GM21515 (cell line): ENCODE results near the gene CASR.
A peak's percentile ranks its signal among the peaks of the same experiment; 100 is the strongest.

Experiments
- ATAC-seq: cut with Tn5 transposase; IDR thresholded peaks from one replicate; pipeline ENCODE4 v1.9.1; 2021; ENCODE audit not compliant: unreplicated experiment

The CASR gene

DNA sequence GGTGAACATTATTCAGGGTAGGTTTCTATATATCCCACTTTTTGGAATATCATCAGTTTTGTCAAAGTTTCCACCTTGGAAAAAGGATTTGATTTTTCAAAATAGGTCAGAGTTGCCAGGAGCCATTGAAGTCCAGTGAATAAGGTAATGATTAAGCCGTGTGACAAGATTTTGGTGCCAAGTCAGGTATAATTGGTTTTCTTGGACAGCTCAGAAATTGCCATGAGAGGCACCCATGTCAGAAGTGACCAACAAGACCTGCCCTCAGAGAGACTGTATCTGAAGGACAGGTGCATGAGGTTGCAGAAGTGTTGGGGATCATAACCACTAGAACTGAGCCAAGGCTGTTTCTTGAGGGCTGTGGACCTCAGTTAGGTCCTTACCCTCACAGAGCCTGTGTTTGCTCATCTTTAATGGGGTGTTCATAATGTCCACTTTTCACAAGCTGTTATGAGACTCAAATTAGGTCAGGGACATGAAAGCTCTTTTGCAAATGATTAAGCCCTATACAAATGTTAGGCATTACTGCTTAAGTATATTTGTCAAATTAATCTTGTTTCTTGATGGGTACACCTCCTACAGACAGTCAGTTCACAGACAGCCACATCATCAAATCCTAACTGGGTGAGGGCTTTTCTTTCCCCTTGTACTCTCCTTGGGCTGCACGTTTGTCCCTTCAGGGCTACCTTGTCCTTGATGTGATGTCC, 32.3 kb downstream of the CASR start:
- ATAC-seq, result no peak

DNA sequence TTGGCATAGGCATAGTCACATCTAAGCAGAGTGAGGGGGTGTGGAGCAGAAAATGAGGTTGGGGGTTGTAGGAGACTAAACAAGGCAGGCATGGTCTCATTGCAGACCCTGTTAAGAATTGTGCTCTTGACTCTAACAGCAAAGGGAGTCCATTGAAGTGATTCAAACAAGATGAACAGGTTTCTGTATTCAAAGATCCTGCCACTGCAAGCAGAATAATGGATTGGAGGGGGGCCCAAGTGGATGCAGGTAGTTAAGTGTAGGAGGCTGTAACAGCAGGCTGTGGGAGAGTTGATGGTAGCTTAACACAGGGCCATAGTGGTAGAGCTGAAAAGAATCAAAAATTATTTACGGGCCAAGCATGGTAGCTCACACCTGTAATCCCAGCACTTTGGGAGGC, 34.4 kb downstream of the CASR start:
- ATAC-seq, result no peak

DNA sequence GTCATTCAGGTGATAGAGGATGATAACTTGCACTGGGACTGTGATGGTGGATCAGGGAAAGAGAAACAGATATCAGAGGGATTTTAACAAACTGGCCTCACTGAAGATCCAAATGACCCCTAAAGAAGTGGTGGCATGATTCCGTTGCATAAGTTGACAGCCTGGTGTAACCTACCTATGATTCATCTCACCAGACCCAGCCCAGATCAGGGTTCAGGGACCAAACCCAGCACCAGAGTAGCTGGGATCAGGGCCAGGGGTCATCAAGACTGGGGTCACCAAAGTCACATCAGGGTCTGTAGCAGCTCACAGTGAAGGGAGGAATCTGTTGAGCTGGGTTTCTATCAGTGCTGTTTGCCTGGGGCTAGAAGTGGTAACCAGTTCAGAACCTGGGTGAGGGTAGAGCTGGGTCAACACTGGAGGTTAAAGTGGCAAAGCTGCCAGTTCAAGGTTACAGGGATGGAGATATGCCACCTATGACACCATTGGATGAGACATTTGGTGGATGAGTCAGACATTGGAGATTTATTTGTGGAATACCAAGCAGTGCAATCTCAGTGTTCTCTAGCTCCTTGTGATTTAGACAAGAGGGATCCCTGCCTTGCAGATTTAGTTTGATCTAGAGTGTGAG, 35.9 kb downstream of the CASR start:
- no peak for ATAC-seq

DNA sequence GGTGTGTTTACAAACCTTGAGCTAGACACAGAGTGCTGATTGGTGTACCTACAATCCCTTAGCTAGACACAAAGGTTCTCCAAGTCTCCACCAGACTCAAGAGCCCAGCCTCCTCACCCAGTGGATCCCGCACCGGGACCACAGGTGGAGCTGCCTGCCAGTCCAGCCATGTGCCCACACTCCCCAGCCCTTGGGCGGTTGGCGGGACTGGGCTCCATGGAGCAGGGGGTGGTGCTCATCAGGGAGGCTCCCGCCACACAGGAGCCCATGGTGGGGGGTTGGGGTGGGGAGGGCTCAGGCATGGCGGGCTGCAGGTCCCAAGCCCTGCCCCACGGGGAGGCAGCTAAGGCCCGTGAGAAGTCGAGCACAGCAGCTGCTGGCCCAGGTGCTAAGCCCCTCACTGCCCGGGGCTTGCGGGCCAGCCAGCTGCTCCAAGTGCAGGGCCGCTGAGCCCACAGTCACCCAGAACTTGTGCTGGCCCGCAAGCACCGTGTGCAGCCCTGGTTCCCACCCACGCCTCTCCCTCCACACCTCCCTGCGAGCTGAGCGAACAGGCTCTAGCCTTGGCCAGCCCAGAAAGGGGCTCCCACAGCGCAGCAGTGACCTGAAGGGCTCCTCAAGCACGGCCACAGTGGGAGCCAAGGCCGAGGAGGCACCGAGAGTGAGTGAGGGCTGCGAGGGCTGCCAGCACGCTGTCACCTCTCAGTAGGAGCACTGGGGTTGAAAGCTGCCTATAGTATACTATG, 43.7 kb downstream of the CASR start:
- no peak for ATAC-seq

DNA sequence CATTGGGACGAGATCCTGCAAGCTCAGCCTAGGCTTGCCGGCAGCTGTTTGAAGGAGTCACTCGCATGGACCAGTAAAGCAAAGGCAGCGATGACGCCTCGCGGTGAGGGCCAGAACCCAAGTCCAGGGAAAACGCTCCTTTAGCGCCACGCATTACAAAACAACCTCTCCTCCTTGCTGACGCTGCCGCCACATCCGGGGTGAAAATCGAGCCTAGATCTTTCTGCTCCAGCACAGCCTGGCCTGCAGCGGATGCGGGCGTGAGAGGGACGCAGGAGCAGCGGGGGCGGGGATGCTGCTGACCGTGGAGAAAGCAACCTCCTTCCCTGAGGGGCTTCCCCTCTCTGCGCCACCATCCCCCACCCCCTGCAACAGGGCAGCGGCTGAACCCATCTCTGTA, 46.7 kb downstream of the CASR start:
- ATAC-seq, result no peak

GRCh38 chr3:122231465-122232157, 48.1 kb downstream of the CASR start:
- no peak for ATAC-seq

GRCh38 chr3:122232485-122232884, 49.0 kb downstream of the CASR start:
- no peak for ATAC-seq

GRCh38 chr3:122233101-122233952, 49.9 kb downstream of the CASR start:
- ATAC-seq, result peak; percentile 73

DNA sequence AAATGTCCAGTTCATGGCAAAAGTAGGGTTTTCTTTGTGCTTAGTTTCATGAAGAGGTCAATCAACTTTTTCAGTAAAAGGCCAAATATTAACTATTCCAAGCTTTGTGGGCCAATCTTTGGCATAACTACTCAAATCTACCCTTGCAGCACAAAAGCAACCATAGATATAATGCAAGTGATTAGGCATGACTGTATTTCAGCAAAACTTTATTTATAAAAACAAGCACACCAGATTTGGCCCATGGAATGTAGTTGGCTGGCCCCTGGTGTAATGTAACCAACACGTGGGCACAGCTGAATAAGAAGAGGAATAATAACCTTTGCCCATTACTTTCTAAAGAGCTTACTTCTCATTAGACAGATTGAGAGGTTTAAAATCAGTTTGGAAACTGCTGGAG, 50.6 kb downstream of the CASR start:
- no peak for ATAC-seq

- ATAC-seq, result no peak
Observed at GRCh38 chr3:122235147-122235546, 51.7 kb downstream of the CASR start.

- ATAC-seq, result no peak
Observed at GRCh38 chr3:122239112-122239511, 55.6 kb downstream of the CASR start.

DNA sequence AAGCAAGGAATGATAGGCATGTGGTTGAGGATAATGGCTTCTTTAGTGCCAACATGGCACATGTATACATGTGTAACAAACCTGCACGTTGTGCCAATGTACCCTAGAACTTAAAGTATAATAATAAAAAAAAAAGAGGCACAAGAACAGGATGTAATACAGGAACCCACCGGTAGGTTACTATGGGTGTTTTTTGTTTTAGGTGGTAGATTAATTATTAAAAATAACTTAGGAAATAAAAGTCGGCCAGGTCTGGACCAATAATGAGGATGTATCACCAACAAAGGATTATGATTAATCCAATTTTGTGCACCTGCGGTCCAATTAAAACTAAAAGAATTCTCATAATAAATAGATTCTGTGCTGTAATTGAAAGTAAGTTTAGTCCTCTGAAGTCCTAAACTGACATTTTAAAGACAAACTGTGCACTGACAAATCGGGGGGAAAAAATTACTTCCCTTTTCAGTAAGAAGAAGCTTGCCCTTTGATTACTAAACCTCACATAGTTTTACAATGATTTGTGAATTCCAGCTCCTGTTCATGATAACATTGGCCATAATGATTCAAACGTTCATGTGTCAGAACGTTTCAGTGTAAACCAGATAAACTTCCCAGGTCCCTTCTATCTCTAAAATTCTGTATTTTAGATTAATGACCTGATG, 62.2 kb downstream of the CASR start:
- ATAC-seq, result no peak

- no peak for ATAC-seq
Observed at GRCh38 chr3:122246199-122246598, 62.7 kb downstream of the CASR start.

DNA sequence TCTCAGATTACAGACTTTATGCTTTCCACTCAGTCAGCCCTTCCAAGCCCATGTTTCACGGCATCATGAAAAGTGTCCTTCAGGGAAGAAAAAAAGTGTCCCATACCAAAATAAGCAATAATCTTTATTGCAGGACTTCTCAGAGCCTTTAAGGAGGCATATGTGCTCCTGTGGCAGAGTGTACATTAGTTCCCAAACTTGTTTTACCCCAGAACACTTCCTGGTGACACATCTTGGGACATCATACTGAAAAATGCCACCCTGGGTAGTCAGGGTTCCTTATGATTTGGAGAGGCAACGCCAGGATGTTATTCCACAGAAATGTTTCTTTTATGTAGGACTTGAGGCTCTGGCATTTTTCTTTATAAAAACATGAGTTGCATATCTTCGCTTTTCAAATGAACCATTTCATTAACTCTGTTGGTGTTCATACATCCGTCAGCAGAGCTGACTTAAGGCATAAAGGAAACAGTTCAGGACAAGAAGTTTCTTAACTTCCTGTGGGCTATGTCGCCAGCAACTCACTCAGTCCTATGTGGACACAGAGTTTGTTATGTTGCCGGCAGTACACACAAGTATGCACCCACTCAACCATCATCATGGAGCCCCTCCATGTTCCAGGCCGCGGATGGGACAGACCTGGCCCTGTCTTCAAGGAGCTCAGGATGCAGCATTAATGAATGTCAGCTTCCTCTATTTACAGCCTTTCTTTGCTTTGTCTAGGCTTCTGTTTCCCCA, 63.8 kb downstream of the CASR start:
- no peak for ATAC-seq

DNA sequence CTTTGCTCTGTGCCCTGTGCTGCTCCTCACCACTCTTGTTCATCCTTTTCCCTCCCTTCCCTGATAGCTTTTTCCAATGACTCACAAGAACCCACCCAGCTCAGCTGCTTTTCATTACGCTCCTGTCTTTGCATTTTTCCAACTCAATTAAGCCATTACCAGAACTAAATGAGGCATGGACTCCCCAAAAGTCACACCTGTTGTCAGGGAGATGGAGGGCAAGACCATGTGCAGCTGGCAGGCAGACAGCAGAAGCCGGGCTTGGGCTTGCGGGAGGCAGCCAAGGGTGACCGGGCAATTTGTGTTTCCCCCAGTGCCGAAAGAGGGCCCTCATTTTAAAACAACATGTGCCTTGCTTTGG, 64.3 kb downstream of the CASR start:
- no peak for ATAC-seq

DNA sequence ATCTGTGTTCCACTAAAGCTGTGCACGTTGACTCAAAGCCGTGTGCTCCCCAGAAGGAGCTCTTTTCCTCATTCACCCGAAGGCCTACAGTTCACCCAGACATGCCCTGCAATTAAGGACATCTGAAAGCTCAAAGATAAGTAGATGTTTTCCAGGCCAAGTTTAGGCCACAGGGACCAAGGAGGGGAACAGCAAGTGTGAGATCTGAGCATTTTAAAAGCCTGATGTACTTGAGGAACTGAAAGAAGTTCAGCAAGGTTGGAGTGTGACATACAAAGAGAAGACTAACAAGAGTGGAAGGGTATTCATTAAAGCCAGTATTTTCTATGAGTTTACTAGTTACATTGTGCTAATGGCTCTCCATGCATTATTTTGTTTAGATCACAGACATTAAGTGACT, 68.0 kb downstream of the CASR start:
- no peak for ATAC-seq

DNA sequence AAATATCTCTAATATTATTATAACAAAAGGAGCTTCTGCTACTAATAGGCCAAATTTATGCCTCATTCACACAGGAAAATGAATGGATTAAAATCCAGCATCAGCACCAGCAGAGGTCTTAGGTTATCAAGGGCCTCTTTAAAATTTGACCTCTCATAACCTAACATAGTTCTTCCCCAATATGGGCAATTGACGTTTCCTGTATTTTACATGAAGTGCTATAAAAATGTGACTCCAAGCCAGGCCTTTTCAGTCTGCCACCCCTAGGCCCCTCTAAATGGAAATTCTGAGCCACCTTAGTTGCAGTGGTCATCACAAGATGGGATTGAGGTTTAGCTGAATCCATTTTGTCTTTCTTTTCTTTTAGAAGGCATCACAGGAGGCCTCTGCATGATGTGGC, 70.1 kb downstream of the CASR start:
- ATAC-seq, result no peak

DNA sequence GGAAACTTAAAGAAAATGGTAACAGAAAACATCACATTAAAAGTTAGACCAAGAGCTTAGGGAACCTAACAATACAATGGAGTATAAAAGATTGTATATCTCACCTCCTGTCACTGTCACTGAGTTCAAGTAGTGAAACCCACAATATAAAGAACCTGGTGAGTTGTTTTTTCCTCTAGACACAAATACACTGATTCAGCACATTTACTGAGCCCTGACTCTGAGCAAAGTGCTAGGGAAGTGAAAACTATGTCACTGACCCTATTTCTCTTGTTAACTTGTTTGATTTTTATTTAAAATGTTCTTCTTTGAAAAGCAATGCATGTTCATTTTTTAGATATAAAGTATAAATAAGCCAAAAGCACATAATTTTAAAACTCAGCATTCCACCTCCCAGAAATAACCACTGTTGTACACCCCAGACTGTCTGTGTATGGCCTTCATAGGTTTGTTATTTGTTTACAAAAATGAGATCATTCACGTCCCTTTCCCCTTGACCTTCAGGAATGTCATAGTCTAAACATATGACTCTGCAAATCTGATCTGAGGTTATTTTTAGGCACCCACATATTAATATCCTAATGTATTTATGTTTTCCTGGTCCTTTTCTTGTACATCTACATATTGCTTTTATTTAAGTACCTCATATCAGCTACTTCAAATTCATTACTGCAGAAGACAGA, 72.4 kb downstream of the CASR start:
- peak; percentile 69 for ATAC-seq
